Ramos (cell line): Measurements from ENCODE around the gene SORD.
"Not testable (repeated sequence)": the region's sequence is repeated elsewhere in the genome, so short reads cannot be mapped to it uniquely, and the experiment has no call there.

Source experiments
- in situ Hi-C: fragments of 300-500 bp; cut with MboI; formaldehyde crosslinking; loops from one replicate; pipeline ENCODE4 v1.14.3; 2022; ENCODE audit warnings: low sequenced_read_pairs; ENCODE audit not compliant: unreplicated experiment

Gene SORD

GRCh38 chr15:45052676-45053075, 29.7 kb downstream of the SORD start:
- in situ Hi-C loops, result not testable (repeated sequence)

GRCh38 chr15:45058690-45059675, 36.0 kb downstream of the SORD start:
- in situ Hi-C loops, result not testable (repeated sequence)

GRCh38 chr15:45062301-45062700, 39.3 kb downstream of the SORD start:
- in situ Hi-C loops, result not testable (repeated sequence)

- in situ Hi-C loops, result no loop called here
These were observed 41.4 kb downstream of the SORD start for GRCh38 chr15:45064386-45064785.

- in situ Hi-C loops, result not testable (repeated sequence)
These were observed 47.0 kb downstream of the SORD start for GRCh38 chr15:45069942-45070360.

- in situ Hi-C loops, result not testable (repeated sequence)
These were observed 50.6 kb downstream of the SORD start for GRCh38 chr15:45073602-45074001.

GRCh38 chr15:45075440-45076320, 52.7 kb downstream of the SORD start:
- in situ Hi-C loops, result not testable (repeated sequence)

- in situ Hi-C loops, result not testable (repeated sequence)
These were observed 54.4 kb downstream of the SORD start for GRCh38 chr15:45077391-45077790.

- in situ Hi-C loops, result not testable (repeated sequence)
These were observed 56.2 kb downstream of the SORD start for GRCh38 chr15:45079201-45079600.

GRCh38 chr15:45079628-45080246, 56.7 kb downstream of the SORD start:
- in situ Hi-C loops, result not testable (repeated sequence)

GRCh38 chr15:45080593-45080992, 57.6 kb downstream of the SORD start:
- in situ Hi-C loops, result not testable (repeated sequence)

GRCh38 chr15:45082412-45082811, 59.4 kb downstream of the SORD start:
- in situ Hi-C loops, result not testable (repeated sequence)

GRCh38 chr15:45083223-45083622, 60.2 kb downstream of the SORD start:
- in situ Hi-C loops, result no loop called here

- in situ Hi-C loops, result no loop called here
These were observed 61.2 kb downstream of the SORD start for GRCh38 chr15:45084163-45084562.

GRCh38 chr15:45087513-45087912, 64.5 kb downstream of the SORD start:
- in situ Hi-C loops, result no loop called here

GRCh38 chr15:45088801-45089711, 66.1 kb downstream of the SORD start:
- in situ Hi-C loops, result no loop called here

GRCh38 chr15:45089712-45090373, 66.8 kb downstream of the SORD start:
- in situ Hi-C loops, result no loop called here

GRCh38 chr15:45091161-45091560, 68.2 kb downstream of the SORD start:
- in situ Hi-C loops, result no loop called here

GRCh38 chr15:45091576-45091975, 68.6 kb downstream of the SORD start:
- in situ Hi-C loops, result no loop called here
